Measurements from ENCODE around the gene CABLES1.
"Not testable (repeated sequence)": the region's sequence is repeated elsewhere in the genome, so short reads cannot be mapped to it uniquely, and the experiment has no call there.

DNA sequence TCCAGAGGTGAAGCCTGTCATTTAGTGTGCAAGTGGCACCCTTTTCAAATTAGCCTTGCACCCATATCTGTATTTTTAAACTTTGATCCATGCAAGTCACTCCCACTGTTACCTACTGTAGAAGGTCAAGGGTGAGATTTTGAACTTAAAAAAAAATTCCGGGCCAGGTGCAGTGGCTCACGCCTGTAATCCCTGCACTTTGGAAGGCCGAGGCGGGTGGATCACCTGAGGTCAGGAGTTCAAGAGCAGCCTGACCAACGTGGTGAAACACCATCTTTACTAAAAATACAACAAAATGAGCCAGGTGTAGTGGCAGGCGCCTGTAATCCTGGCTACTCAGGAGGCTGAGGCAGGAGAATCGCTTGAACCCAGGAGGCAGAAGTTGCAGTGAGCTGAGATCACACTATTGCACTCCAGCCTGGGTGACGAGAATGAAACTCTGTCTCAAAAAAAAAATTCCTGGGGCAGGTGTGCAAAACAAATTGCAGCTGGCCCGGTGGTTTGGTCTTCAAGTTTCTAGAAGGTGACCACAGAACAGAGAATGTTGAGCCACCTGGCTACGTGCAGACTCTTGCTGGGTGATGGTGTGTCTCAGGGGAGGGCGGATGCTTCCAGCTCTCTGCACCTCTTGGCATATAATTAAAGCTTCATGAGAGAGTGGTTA lies 106.7 kb downstream of the CABLES1 start:
- TF ChIP-seq, protein P1, sequence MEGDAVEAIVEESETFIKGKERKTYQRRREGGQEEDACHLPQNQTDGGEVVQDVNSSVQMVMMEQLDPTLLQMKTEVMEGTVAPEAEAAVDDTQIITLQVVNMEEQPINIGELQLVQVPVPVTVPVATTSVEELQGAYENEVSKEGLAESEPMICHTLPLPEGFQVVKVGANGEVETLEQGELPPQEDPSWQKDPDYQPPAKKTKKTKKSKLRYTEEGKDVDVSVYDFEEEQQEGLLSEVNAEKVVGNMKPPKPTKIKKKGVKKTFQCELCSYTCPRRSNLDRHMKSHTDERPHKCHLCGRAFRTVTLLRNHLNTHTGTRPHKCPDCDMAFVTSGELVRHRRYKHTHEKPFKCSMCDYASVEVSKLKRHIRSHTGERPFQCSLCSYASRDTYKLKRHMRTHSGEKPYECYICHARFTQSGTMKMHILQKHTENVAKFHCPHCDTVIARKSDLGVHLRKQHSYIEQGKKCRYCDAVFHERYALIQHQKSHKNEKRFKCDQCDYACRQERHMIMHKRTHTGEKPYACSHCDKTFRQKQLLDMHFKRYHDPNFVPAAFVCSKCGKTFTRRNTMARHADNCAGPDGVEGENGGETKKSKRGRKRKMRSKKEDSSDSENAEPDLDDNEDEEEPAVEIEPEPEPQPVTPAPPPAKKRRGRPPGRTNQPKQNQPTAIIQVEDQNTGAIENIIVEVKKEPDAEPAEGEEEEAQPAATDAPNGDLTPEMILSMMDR (tag by site-specific recombination; IDR thresholded peaks at IDR 0.05), result not testable (repeated sequence)
- not testable (repeated sequence) for TF ChIP-seq PRDM10 (tag by site-specific recombination; IDR thresholded peaks at IDR 0.05); ZNF501 (tag by site-specific recombination; IDR thresholded peaks at IDR 0.05); PRDM4 (tag by site-specific recombination; IDR thresholded peaks at IDR 0.05); ZFP41 (tag by site-specific recombination; IDR thresholded peaks at IDR 0.05; ENCODE audit: borderline replicate concordance); ZNF830 (tag by site-specific recombination; IDR thresholded peaks at IDR 0.05; ENCODE audit: low read depth); GFI1B (tag by site-specific recombination; IDR thresholded peaks at IDR 0.05); ZIC2 (tag by site-specific recombination; IDR thresholded peaks at IDR 0.05); ZNF175 (tag by site-specific recombination; IDR thresholded peaks at IDR 0.05); TCF7L2 (IDR thresholded peaks at IDR 0.05; ENCODE audit: borderline replicate concordance, low read depth, low read length); ZNF529 (tag by site-specific recombination; IDR thresholded peaks at IDR 0.05; ENCODE audit: insufficient replicate concordance)
- TF ChIP-seq, protein P2, sequence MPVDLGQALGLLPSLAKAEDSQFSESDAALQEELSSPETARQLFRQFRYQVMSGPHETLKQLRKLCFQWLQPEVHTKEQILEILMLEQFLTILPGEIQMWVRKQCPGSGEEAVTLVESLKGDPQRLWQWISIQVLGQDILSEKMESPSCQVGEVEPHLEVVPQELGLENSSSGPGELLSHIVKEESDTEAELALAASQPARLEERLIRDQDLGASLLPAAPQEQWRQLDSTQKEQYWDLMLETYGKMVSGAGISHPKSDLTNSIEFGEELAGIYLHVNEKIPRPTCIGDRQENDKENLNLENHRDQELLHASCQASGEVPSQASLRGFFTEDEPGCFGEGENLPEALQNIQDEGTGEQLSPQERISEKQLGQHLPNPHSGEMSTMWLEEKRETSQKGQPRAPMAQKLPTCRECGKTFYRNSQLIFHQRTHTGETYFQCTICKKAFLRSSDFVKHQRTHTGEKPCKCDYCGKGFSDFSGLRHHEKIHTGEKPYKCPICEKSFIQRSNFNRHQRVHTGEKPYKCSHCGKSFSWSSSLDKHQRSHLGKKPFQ (tag by site-specific recombination; IDR thresholded peaks at IDR 0.05), result not testable (repeated sequence)
- TF ChIP-seq, protein P3, sequence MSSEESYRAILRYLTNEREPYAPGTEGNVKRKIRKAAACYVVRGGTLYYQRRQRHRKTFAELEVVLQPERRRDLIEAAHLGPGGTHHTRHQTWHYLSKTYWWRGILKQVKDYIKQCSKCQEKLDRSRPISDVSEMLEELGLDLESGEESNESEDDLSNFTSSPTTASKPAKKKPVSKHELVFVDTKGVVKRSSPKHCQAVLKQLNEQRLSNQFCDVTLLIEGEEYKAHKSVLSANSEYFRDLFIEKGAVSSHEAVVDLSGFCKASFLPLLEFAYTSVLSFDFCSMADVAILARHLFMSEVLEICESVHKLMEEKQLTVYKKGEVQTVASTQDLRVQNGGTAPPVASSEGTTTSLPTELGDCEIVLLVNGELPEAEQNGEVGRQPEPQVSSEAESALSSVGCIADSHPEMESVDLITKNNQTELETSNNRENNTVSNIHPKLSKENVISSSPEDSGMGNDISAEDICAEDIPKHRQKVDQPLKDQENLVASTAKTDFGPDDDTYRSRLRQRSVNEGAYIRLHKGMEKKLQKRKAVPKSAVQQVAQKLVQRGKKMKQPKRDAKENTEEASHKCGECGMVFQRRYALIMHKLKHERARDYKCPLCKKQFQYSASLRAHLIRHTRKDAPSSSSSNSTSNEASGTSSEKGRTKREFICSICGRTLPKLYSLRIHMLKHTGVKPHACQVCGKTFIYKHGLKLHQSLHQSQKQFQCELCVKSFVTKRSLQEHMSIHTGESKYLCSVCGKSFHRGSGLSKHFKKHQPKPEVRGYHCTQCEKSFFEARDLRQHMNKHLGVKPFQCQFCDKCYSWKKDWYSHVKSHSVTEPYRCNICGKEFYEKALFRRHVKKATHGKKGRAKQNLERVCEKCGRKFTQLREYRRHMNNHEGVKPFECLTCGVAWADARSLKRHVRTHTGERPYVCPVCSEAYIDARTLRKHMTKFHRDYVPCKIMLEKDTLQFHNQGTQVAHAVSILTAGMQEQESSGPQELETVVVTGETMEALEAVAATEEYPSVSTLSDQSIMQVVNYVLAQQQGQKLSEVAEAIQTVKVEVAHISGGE (tag by site-specific recombination; conservative IDR thresholded peaks at IDR 0.05; ENCODE audit: low read depth), result not testable (repeated sequence)
